HepG2 (cell line): Measurements from ENCODE around the gene IP6K3. TPM values are rescaled to one million over a fixed set of nuclear protein-coding genes. Genes with fewer than 3 reads are reported as not detected.

ENCODE experiments used
- ATAC-seq: fragments of 200-7000 bp; cut with Tn5 transposase; 3 replicates; pipeline ENCODE4 v1.9.1; 2020; ENCODE audit warnings: mild to moderate bottlenecking, moderate library complexity
- BruUV-seq: library from RNA; stranded (reverse); fragments of 400-500 nt; replicated peaks from 2 replicates; lab custom pipeline; 2021; lab: Mats Ljungman, UMichigan
- CTCF ChIA-PET: fragments of 300-600 bp; formaldehyde crosslinking; extraction: SDS; loops from one replicate; lab custom pipeline; 2021; ENCODE audit warnings: low total read pairs, inconsistent platforms, low intra/inter-chr PET ratio; lab: Yijun Ruan, JAX
- POLR2A ChIA-PET: fragments of 350-600 bp; sonication (Branson Sonifier 250); formaldehyde crosslinking; loops from one replicate; lab custom pipeline; 2020; ENCODE audit warnings: antibody characterized with exemption, inconsistent platforms; lab: Yijun Ruan, JAX
- DNase-seq: peaks from one replicate; pipeline ENCODE4 v3.0.0-alpha.2; 2015; ENCODE audit warnings: low spot score
- FAIRE-seq: peaks from 3 replicates; lab custom pipeline; 2011; peaks lifted over from hg19 to GRCh38; lab: Jason Lieb, UNC
- H2AFZ ChIP-seq: one replicate; pipeline ENCODE4 v1.6.1; 2011; ENCODE audit warnings: low read length, inconsistent platforms
- H3K27ac ChIP-seq: fragments of 300-600 bp; 3 replicates; pipeline ENCODE4 v1.8.0; 2011; ENCODE audit warnings: mixed run types, mild to moderate bottlenecking, mixed read lengths, low read length, inconsistent platforms; ENCODE audit not compliant: insufficient read depth; ENCODE audit errors: extremely low read length
- H3K27me3 ChIP-seq, 2 experiments: fragments of 200-600 bp in 1 of 2; 2 replicates in 1 of 2; 3 replicates in 1 of 2; pipeline versions ENCODE4 v1.6.0 to v1.8.0; 2011; ENCODE audit warnings: low read length in 2 of 2, mild to moderate bottlenecking in 2 of 2, moderate library complexity in 2 of 2, inconsistent platforms in 1 of 2; ENCODE audit not compliant: insufficient read depth in 2 of 2, control insufficient read depth in 1 of 2
- H3K36me3 ChIP-seq, 2 experiments: fragments of 200-600 bp in 1 of 2; replicated peaks in 1 of 2; 2 replicates in 1 of 2; 3 replicates in 1 of 2; pipeline versions ENCODE4 v1.5.1 to v1.8.0; 2011; ENCODE audit warnings: low read length in 2 of 2, inconsistent platforms in 1 of 2; ENCODE audit not compliant: insufficient read depth in 2 of 2, control insufficient read depth in 1 of 2
- H3K4me1 ChIP-seq: 2 replicates; pipeline ENCODE4 v1.5.1; 2012; ENCODE audit warnings: low read length, inconsistent platforms; ENCODE audit not compliant: insufficient read depth
- H3K4me2 ChIP-seq: 2 replicates; pipeline ENCODE4 v1.6.0; 2011; ENCODE audit warnings: low read depth, low read length, inconsistent platforms
- H3K4me3 ChIP-seq, 3 experiments: fragments of 200-600 bp in 1 of 3; sonication (generic), shearing (Covaris generic) in 1 of 3; replicated peaks in 1 of 3; 2 replicates each; pipeline ENCODE4 v1.5.1; 2011 to 2016; ENCODE audit warnings: low read length in 3 of 3, inconsistent platforms in 2 of 3, low read depth in 2 of 3, mild to moderate bottlenecking in 2 of 3, control low read depth in 1 of 3, mixed read lengths in 1 of 3; ENCODE audit not compliant: insufficient read depth in 1 of 3
- H3K79me2 ChIP-seq: one replicate; pipeline ENCODE4 v1.6.1; 2011; ENCODE audit warnings: low read length, inconsistent platforms; ENCODE audit not compliant: insufficient read depth
- H3K9ac ChIP-seq: 2 replicates; pipeline ENCODE4 v1.6.0; 2011; ENCODE audit warnings: mild to moderate bottlenecking, low read depth, low read length, inconsistent platforms; ENCODE audit not compliant: insufficient read depth
- H3K9me3 ChIP-seq: 2 replicates; pipeline ENCODE4 v1.5.1; 2012; ENCODE audit warnings: mild to moderate bottlenecking, low read length
- H4K20me1 ChIP-seq: 2 replicates; pipeline ENCODE4 v1.6.0; 2011; ENCODE audit warnings: inconsistent platforms, mild to moderate bottlenecking, low read length, moderate library complexity; ENCODE audit not compliant: insufficient read depth
- MED1 ChIP-seq: sonication (generic); formaldehyde crosslinking; IDR thresholded peaks from 2 replicates; pipeline ENCODE4 v1.4.0; 2020; ENCODE audit warnings: missing genetic modification reagents
- WGBS: methylation state at CpG from one replicate; pipeline ENCODE4 v1.1.6; 2017; ENCODE audit warnings: low lambda C conversion rate; 5-methylcytosine and 5-hydroxymethylcytosine counted together
- in situ Hi-C: cut with HindIII; loops from 2 replicates; pipeline ENCODE4 v1.10.0; 2017; ENCODE audit warnings: low pct_unique_long_range_greater_than_20kb; ENCODE audit not compliant: extremely low pct_ligation_motif_present
- intact Hi-C: fragments of 100-400 bp; cut with micrococcal nuclease; formaldehyde crosslinking; loops from one replicate; pipeline ENCODE4 v1.10.0; 2022; ENCODE audit not compliant: unreplicated experiment
- polyA plus RNA-seq, 8 experiments: library from polyadenylated mRNA; depleted of rRNA in 3 of 8; stranded (reverse) in 7 of 8; unstranded in 1 of 8; fragments of >200 nt; fragmentation: Illumina TruSeq in 4 of 8; extraction: Trizol in 4 of 8; gene quantifications; 2 replicates each; pipeline versions ENCODE4 v1.2.1 to v1.2.3, GENCODE V29; 2011 to 2016; ENCODE audit warnings: low read depth in 4 of 8, missing spikeins in 1 of 8, mixed read lengths in 1 of 8; ENCODE audit not compliant: insufficient read depth in 1 of 8
- total RNA-seq, 5 experiments: library from RNA; depleted of rRNA; stranded (reverse); fragments of >200 nt; fragmentation: Illumina TruSeq; extraction: Trizol; gene quantifications; 2 replicates each; pipeline ENCODE4 v1.2.3, GENCODE V29; 2016; ENCODE audit warnings: low read depth in 1 of 5
- TF ChIP-seq, protein P1 (sequence below): sonication (generic); formaldehyde crosslinking; IDR thresholded peaks from 2 replicates; pipeline ENCODE4 v1.4.0; 2020; ENCODE audit warnings: mild to moderate bottlenecking, missing genetic modification reagents, borderline replicate concordance
- TF ChIP-seq, protein P2 (sequence below): sonication (generic); formaldehyde crosslinking; IDR thresholded peaks from 2 replicates; pipeline ENCODE4 v1.4.0; 2020; ENCODE audit warnings: missing genetic modification reagents

IP6K3 gene
- total and polyA plus RNA-seq, 2 of the 13 experiments (the other 11 are each of a cell fraction or from before 2014, with no cell fraction given), result 0.11 to 0.18 TPM

DNA sequence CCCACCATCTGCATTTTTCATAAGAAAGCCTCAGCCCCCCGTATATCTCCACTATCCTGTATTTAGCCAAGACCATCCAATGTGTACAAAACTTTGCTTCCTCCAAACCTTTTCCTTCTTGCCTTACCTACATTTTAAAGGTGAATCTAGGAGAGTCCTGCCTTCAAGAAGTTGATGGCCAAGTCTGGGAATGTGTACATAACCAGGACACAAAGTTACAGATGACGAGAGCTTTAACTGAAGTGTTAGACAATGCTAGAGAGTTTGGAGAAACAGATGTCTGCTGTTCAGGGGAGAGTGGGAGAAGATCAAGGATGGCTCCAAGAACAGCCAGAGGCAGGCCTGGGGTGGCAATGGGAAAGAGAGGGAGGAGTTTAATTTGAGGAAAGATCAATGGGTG, 32.9 kb downstream of the IP6K3 start (continued):
- TF ChIP-seq, protein P1, sequence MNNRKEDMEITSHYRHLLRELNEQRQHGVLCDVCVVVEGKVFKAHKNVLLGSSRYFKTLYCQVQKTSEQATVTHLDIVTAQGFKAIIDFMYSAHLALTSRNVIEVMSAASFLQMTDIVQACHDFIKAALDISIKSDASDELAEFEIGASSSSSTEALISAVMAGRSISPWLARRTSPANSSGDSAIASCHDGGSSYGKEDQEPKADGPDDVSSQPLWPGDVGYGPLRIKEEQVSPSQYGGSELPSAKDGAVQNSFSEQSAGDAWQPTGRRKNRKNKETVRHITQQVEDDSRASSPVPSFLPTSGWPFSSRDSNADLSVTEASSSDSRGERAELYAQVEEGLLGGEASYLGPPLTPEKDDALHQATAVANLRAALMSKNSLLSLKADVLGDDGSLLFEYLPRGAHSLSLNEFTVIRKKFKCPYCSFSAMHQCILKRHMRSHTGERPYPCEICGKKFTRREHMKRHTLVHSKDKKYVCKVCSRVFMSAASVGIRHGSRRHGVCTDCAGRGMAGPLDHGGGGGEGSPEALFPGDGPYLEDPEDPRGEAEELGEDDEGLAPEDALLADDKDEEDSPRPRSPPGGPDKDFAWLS (CRISPR knock-in tag), result no peak

DNA sequence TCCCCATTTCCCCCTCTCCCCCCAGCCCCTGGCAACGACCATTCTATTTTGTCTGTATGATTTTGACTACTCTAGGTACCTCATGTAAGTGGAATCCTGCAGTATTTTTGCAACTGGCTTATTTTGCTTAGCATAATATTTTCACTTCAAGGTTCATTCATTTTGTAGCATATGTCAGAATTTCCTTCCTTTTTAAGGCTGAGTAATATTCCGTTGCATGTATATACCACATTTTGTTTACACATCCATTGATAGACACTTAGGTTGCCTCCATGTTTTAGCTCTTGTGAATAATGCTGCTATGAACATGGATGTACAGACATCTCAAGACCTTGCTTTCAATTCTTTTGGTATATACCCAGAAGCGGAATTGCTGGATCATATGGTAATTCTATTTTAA, 33.8 kb downstream of the IP6K3 start:
- Histone ChIP-seq H3K4me3 (no peak overlapping the region), H3K4me2 (no peak overlapping the region), H3K79me2 (peaks cover 17% of the 10 kb centered on the region), H3K4me1 (peaks cover 77% of the 10 kb centered on the region), H3K9me3 (no peaks in the 10 kb centered on the region), H2AFZ (no peak overlapping the region), H3K9ac (no peak overlapping the region), H3K36me3 (peaks cover 3 to 21% of the 10 kb centered on the region in 2 experiments; a peak in 4 of 5 replicates), H4K20me1 (no peaks in the 10 kb centered on the region), H3K27ac (no peak overlapping the region), H3K27me3 (no peaks in the 10 kb centered on the region; a peak in 1 of 5 replicates)
- DNase-seq, result no peak
- POLR2A ChIA-PET, result no interaction called here
- TF ChIP-seq, protein P2, sequence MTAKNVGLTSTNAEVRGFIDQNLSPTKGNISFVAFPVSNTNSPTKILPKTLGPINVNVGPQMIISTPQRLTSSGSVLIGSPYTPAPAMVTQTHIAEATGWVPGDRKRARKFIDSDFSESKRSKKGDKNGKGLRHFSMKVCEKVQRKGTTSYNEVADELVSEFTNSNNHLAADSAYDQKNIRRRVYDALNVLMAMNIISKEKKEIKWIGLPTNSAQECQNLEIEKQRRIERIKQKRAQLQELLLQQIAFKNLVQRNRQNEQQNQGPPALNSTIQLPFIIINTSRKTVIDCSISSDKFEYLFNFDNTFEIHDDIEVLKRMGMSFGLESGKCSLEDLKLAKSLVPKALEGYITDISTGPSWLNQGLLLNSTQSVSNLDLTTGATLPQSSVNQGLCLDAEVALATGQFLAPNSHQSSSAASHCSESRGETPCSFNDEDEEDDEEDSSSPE (CRISPR knock-in tag), result no peak
- TF ChIP-seq MED1 (CRISPR knock-in tag), result no peak
- CTCF ChIA-PET, result interaction anchor here (1.7 kb wide), 1 partner anchor 49 kb away, joined by 9 read pairs; no protein-coding TSS in a partner anchor
- in situ Hi-C loops, result loop anchor here (5.0 kb wide), 1 partner anchor 49 kb away; no protein-coding TSS in a partner anchor
- ATAC-seq, result no peak
- no peak for FAIRE-seq
- intact Hi-C loops, result no loop called here
- BruUV-seq, result no TSS peak
- 93% methylated on average over 3 of the region's 3 CpGs for WGBS
